ENCODE data around the gene KIAA1958. TPM values are rescaled to one million over a fixed set of nuclear protein-coding genes. Genes with fewer than 3 reads are reported as not detected.

KIAA1958 gene
- total and polyA plus RNA-seq, 2 experiments from 2014 or later: 9.4 to 41.7 TPM

DNA sequence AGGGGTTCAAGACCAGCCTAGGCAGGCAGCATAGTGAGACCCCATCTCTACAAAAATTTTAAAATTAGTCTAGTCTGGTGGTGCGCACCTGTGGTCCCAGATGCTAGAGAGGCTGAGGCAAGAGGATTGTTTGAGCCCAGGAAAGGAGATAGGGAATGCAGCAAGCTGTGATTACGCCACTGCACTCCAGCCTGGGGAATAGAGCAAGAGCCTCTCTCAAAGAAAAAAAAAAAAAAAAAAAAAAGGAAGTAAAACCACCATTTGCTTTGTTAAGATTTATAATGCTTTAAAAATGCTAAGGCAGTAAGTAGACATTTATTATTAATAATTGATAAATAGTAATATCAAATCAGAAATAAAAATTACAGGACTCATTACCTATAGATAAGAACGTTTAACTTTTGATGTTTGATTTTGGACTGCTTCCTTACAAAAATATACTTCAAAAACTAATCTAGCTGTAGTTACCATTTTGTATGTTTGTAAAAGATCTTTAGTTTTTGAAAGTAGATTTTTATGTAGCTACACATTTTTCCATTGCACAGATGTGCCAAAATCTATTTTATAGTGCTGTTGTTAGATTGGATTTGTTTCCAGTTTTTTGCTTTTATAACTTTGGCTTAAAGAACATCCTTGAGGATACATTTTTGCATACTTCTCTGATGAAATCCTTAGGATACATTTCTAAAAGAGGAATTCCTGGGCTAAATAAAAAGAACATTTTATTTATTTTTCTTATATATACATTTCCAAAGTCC is 144.9 kb downstream of the KIAA1958 start:
- Histone ChIP-seq H2AFZ (no peak overlapping the region), H3K27me3 (ENCODE audit: insufficient read depth) (no peaks in the 10 kb centered on the region), H3F3A (replicated peaks; ENCODE audit: low read depth) (no peaks in the 10 kb centered on the region), H4K20me1 (replicated peaks; ENCODE audit: insufficient read depth) (no peaks in the 10 kb centered on the region; the same call in 1 of the 2 replicates), H3K4me2 (no peak overlapping the region), H3K9me2 (ENCODE audit: insufficient read depth) (no peaks in the 10 kb centered on the region), H3K4me1 (ENCODE audit: insufficient read depth) (0 out of 2 replicates have a peak, but pooled peaks cover 8% of the 10 kb centered on the region), H3K4me3 (no peak overlapping the region), H3K27ac (ENCODE audit: low read depth) (no peak overlapping the region), H3K36me3 (ENCODE audit: insufficient read depth) (no peaks in the 10 kb centered on the region), H3K79me2 (replicated peaks; ENCODE audit: insufficient read depth) (peaks cover 7% of the 10 kb centered on the region)
- no peak for DNase-seq (ENCODE audit: low spot score)
- Mint-ChIP-seq H3K27ac (no peak overlapping the region), H3K27me3 (ENCODE audit: insufficient read depth, low read depth, poor library complexity) (no peaks in the 10 kb centered on the region), H3K4me3 (no peak overlapping the region), H3K4me1 (peaks cover 9% of the 10 kb centered on the region; the same call in 2 of the 3 replicates), H3K9me3 (no peaks in the 10 kb centered on the region), H3K36me3 (ENCODE audit: low read depth) (no peaks in the 10 kb centered on the region)
- no peak for ATAC-seq
- TF ChIP-seq CREB1 (CRISPR knock-in tag; IDR thresholded peaks at IDR 0.05; ENCODE audit: low read depth) (no peak), NANOG (IDR thresholded peaks at IDR 0.05; ENCODE audit: borderline replicate concordance) (no peak), ZNF114 (CRISPR knock-in tag; IDR thresholded peaks at IDR 0.05) (no peak), EZH2 (IDR thresholded peaks at IDR 0.05; ENCODE audit: low read depth, unreplicated experiment) (no peak), POLR2AphosphoS5 (IDR thresholded peaks at IDR 0.05; ENCODE audit: low read depth) (no peak), JUNB (IDR thresholded peaks at IDR 0.05; ENCODE audit: unreplicated experiment) (no peak), EZH2phosphoT487 (IDR thresholded peaks at IDR 0.05; ENCODE audit: unreplicated experiment) (no peak), STAT1 (IDR thresholded peaks at IDR 0.05; ENCODE audit: unreplicated experiment) (no peak), ZNF331 (CRISPR knock-in tag; IDR thresholded peaks at IDR 0.05; ENCODE audit: low read depth) (no peak)
- TF ChIP-seq, protein P1, sequence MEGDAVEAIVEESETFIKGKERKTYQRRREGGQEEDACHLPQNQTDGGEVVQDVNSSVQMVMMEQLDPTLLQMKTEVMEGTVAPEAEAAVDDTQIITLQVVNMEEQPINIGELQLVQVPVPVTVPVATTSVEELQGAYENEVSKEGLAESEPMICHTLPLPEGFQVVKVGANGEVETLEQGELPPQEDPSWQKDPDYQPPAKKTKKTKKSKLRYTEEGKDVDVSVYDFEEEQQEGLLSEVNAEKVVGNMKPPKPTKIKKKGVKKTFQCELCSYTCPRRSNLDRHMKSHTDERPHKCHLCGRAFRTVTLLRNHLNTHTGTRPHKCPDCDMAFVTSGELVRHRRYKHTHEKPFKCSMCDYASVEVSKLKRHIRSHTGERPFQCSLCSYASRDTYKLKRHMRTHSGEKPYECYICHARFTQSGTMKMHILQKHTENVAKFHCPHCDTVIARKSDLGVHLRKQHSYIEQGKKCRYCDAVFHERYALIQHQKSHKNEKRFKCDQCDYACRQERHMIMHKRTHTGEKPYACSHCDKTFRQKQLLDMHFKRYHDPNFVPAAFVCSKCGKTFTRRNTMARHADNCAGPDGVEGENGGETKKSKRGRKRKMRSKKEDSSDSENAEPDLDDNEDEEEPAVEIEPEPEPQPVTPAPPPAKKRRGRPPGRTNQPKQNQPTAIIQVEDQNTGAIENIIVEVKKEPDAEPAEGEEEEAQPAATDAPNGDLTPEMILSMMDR (conservative IDR thresholded peaks at IDR 0.05; ENCODE audit: low read depth in 2 of 2): no peak
- TF ChIP-seq, protein P2, sequence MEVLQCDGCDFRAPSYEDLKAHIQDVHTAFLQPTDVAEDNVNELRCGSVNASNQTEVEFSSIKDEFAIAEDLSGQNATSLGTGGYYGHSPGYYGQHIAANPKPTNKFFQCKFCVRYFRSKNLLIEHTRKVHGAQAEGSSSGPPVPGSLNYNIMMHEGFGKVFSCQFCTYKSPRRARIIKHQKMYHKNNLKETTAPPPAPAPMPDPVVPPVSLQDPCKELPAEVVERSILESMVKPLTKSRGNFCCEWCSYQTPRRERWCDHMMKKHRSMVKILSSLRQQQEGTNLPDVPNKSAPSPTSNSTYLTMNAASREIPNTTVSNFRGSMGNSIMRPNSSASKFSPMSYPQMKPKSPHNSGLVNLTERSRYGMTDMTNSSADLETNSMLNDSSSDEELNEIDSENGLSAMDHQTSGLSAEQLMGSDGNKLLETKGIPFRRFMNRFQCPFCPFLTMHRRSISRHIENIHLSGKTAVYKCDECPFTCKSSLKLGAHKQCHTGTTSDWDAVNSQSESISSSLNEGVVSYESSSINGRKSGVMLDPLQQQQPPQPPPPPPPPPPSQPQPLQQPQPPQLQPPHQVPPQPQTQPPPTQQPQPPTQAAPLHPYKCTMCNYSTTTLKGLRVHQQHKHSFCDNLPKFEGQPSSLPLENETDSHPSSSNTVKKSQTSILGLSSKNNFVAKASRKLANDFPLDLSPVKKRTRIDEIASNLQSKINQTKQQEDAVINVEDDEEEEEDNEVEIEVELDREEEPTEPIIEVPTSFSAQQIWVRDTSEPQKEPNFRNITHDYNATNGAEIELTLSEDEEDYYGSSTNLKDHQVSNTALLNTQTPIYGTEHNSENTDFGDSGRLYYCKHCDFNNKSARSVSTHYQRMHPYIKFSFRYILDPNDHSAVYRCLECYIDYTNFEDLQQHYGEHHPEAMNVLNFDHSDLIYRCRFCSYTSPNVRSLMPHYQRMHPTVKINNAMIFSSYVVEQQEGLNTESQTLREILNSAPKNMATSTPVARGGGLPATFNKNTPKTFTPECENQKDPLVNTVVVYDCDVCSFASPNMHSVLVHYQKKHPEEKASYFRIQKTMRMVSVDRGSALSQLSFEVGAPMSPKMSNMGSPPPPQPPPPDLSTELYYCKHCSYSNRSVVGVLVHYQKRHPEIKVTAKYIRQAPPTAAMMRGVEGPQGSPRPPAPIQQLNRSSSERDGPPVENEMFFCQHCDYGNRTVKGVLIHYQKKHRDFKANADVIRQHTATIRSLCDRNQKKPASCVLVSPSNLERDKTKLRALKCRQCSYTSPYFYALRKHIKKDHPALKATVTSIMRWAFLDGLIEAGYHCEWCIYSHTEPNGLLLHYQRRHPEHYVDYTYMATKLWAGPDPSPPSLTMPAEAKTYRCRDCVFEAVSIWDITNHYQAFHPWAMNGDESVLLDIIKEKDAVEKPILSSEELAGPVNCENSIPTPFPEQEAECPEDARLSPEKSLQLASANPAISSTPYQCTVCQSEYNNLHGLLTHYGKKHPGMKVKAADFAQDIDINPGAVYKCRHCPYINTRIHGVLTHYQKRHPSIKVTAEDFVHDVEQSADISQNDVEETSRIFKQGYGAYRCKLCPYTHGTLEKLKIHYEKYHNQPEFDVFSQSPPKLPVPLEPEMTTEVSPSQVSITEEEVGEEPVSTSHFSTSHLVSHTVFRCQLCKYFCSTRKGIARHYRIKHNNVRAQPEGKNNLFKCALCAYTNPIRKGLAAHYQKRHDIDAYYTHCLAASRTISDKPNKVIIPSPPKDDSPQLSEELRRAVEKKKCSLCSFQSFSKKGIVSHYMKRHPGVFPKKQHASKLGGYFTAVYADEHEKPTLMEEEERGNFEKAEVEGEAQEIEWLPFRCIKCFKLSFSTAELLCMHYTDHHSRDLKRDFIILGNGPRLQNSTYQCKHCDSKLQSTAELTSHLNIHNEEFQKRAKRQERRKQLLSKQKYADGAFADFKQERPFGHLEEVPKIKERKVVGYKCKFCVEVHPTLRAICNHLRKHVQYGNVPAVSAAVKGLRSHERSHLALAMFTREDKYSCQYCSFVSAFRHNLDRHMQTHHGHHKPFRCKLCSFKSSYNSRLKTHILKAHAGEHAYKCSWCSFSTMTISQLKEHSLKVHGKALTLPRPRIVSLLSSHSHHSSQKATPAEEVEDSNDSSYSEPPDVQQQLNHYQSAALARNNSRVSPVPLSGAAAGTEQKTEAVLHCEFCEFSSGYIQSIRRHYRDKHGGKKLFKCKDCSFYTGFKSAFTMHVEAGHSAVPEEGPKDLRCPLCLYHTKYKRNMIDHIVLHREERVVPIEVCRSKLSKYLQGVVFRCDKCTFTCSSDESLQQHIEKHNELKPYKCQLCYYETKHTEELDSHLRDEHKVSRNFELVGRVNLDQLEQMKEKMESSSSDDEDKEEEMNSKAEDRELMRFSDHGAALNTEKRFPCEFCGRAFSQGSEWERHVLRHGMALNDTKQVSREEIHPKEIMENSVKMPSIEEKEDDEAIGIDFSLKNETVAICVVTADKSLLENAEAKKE (CRISPR knock-in tag; IDR thresholded peaks at IDR 0.05): no peak
- TF ChIP-seq, protein P3, sequence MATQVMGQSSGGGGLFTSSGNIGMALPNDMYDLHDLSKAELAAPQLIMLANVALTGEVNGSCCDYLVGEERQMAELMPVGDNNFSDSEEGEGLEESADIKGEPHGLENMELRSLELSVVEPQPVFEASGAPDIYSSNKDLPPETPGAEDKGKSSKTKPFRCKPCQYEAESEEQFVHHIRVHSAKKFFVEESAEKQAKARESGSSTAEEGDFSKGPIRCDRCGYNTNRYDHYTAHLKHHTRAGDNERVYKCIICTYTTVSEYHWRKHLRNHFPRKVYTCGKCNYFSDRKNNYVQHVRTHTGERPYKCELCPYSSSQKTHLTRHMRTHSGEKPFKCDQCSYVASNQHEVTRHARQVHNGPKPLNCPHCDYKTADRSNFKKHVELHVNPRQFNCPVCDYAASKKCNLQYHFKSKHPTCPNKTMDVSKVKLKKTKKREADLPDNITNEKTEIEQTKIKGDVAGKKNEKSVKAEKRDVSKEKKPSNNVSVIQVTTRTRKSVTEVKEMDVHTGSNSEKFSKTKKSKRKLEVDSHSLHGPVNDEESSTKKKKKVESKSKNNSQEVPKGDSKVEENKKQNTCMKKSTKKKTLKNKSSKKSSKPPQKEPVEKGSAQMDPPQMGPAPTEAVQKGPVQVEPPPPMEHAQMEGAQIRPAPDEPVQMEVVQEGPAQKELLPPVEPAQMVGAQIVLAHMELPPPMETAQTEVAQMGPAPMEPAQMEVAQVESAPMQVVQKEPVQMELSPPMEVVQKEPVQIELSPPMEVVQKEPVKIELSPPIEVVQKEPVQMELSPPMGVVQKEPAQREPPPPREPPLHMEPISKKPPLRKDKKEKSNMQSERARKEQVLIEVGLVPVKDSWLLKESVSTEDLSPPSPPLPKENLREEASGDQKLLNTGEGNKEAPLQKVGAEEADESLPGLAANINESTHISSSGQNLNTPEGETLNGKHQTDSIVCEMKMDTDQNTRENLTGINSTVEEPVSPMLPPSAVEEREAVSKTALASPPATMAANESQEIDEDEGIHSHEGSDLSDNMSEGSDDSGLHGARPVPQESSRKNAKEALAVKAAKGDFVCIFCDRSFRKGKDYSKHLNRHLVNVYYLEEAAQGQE (IDR thresholded peaks at IDR 0.05; ENCODE audit: unreplicated experiment): no peak
- TF ChIP-seq, protein P4, sequence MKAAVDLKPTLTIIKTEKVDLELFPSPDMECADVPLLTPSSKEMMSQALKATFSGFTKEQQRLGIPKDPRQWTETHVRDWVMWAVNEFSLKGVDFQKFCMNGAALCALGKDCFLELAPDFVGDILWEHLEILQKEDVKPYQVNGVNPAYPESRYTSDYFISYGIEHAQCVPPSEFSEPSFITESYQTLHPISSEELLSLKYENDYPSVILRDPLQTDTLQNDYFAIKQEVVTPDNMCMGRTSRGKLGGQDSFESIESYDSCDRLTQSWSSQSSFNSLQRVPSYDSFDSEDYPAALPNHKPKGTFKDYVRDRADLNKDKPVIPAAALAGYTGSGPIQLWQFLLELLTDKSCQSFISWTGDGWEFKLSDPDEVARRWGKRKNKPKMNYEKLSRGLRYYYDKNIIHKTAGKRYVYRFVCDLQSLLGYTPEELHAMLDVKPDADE (IDR thresholded peaks at IDR 0.05): no peak
